ENCODE data around the gene STX16.

STX16 gene

GRCh38 chr20:58655328-58656107, 4.4 kb downstream of the STX16 start:
- DNase-seq (ENCODE audit: low read depth): no peak

GRCh38 chr20:58656831-58657230, 5.7 kb downstream of the STX16 start:
- DNase-seq (ENCODE audit: low read depth): no peak

- no peak for DNase-seq (ENCODE audit: low read depth)
These were observed 6.2 kb downstream of the STX16 start for GRCh38 chr20:58657262-58657661.

GRCh38 chr20:58657986-58658385, 6.9 kb downstream of the STX16 start:
- DNase-seq (ENCODE audit: low read depth): no peak

GRCh38 chr20:58658760-58659159, 7.7 kb downstream of the STX16 start:
- no peak for DNase-seq (ENCODE audit: low read depth)

GRCh38 chr20:58659841-58660240, 8.8 kb downstream of the STX16 start:
- DNase-seq (ENCODE audit: low read depth): no peak

GRCh38 chr20:58660855-58661597, 9.9 kb downstream of the STX16 start:
- DNase-seq (ENCODE audit: low read depth): no peak

GRCh38 chr20:58661598-58662473, 10.8 kb downstream of the STX16 start:
- DNase-seq (ENCODE audit: low read depth): no peak

- no peak for DNase-seq (ENCODE audit: low read depth)
These were observed 13.2 kb downstream of the STX16 start for GRCh38 chr20:58664331-58664730.

GRCh38 chr20:58664883-58665282, 13.8 kb downstream of the STX16 start:
- DNase-seq (ENCODE audit: low read depth): no peak

- no peak for DNase-seq (ENCODE audit: low read depth)
These were observed 14.5 kb downstream of the STX16 start for GRCh38 chr20:58665606-58666005.

GRCh38 chr20:58666702-58667101, 15.6 kb downstream of the STX16 start:
- DNase-seq (ENCODE audit: low read depth): no peak

- no peak for DNase-seq (ENCODE audit: low read depth)
These were observed 16.9 kb downstream of the STX16 start for GRCh38 chr20:58667975-58668374.

- DNase-seq (ENCODE audit: low read depth): no peak
These were observed 17.8 kb downstream of the STX16 start for GRCh38 chr20:58668901-58669286.

GRCh38 chr20:58669287-58670006, 18.4 kb downstream of the STX16 start:
- DNase-seq (ENCODE audit: low read depth): no peak

GRCh38 chr20:58670102-58670501, 19.0 kb downstream of the STX16 start:
- no peak for DNase-seq (ENCODE audit: low read depth)

- DNase-seq (ENCODE audit: low read depth): no peak
These were observed 19.6 kb downstream of the STX16 start for GRCh38 chr20:58670659-58671058.

- DNase-seq (ENCODE audit: low read depth): no peak
These were observed 22.0 kb downstream of the STX16 start for GRCh38 chr20:58673119-58673518.

GRCh38 chr20:58675146-58675584, 24.1 kb downstream of the STX16 start:
- no peak for DNase-seq (ENCODE audit: low read depth)

- DNase-seq (ENCODE audit: low read depth): no peak
These were observed 24.6 kb downstream of the STX16 start for GRCh38 chr20:58675641-58676040.

GRCh38 chr20:58676161-58676560, 25.1 kb downstream of the STX16 start:
- no peak for DNase-seq (ENCODE audit: low read depth)

- no peak for DNase-seq (ENCODE audit: low read depth)
These were observed 26.1 kb downstream of the STX16 start for GRCh38 chr20:58677079-58677604.

All from stimulated activated CD8-positive, alpha-beta memory T cell treated with anti-CD3 and anti-CD28 coated beads, Interleukin-4, amount 100 ng/mL, for 24 hours (primary cell).